NCI-H510A (cell line): Measurements from ENCODE around the gene DUSP21.
"Not testable (repeated sequence)": the region's sequence is repeated elsewhere in the genome, so short reads cannot be mapped to it uniquely, and the experiment has no call there.

Source experiments
- DNase-seq: peaks from one replicate; lab custom pipeline; 2025; lab: John Stamatoyannopoulos, UW

Gene DUSP21

GRCh38 chrX:44843753-44844152, at the start of gene DUSP21:
Gene DUSP21, plus strand, starts transcription at chrX:44844021. Its CDS starts 112 bp downstream, at chrX:44844133.
- DNase-seq = no peak

GRCh38 chrX:44795945-44796450, 47.8 kb upstream of the DUSP21 start:
- DNase-seq = no peak

GRCh38 chrX:44802613-44803012, 41.2 kb upstream of the DUSP21 start:
- no peak for DNase-seq

GRCh38 chrX:44815681-44816080, 28.1 kb upstream of the DUSP21 start:
- DNase-seq = no peak

- no peak for DNase-seq
Measured at GRCh38 chrX:44816367-44816766, 27.5 kb upstream of the DUSP21 start.

- DNase-seq = no peak
Measured at GRCh38 chrX:44817029-44817428, 26.8 kb upstream of the DUSP21 start.

GRCh38 chrX:44822601-44823000, 21.2 kb upstream of the DUSP21 start:
- no peak for DNase-seq

- not testable (repeated sequence) for DNase-seq
Measured at GRCh38 chrX:44823193-44823592, 20.6 kb upstream of the DUSP21 start.

- no peak for DNase-seq
Measured at GRCh38 chrX:44828008-44828605, 15.7 kb upstream of the DUSP21 start.

- no peak for DNase-seq
Measured at GRCh38 chrX:44829832-44830231, 14.0 kb upstream of the DUSP21 start.

GRCh38 chrX:44842550-44843317, 1.1 kb upstream of the DUSP21 start:
- DNase-seq = no peak

- no peak for DNase-seq
Measured at GRCh38 chrX:44843318-44843702, 511 bp upstream of the DUSP21 start.

- DNase-seq = no peak
Measured at GRCh38 chrX:44844204-44844603, 383 bp downstream of the DUSP21 start.

GRCh38 chrX:44850891-44851290, 7.1 kb downstream of the DUSP21 start:
- not testable (repeated sequence) for DNase-seq

GRCh38 chrX:44871114-44871645, 27.4 kb downstream of the DUSP21 start:
- DNase-seq = no peak

- no peak for DNase-seq
Measured at GRCh38 chrX:44871931-44872820, 28.4 kb downstream of the DUSP21 start.

- DNase-seq = peak; percentile 92
Measured at GRCh38 chrX:44872821-44873414, 29.1 kb downstream of the DUSP21 start, which contains the start of gene KDM6A. Gene KDM6A, plus strand, starts transcription at chrX:44873188. Its CDS starts 364 bp downstream, at chrX:44873552.

- DNase-seq = peak; percentile 34
Measured at GRCh38 chrX:44873415-44874276, 29.8 kb downstream of the DUSP21 start.

GRCh38 chrX:44874420-44875184, 30.8 kb downstream of the DUSP21 start:
- DNase-seq = no peak

GRCh38 chrX:44875185-44875489, 31.3 kb downstream of the DUSP21 start:
- DNase-seq = no peak
